HCT116 (cell line): ENCODE data around the gene CBFA2T2. TPM values are rescaled to one million over a fixed set of nuclear protein-coding genes. Genes with fewer than 3 reads are reported as not detected.

Experiments
- ATAC-seq: fragments of 200-7000 bp; cut with Tn5 transposase; 2 replicates; pipeline ENCODE4 v1.9.1; 2020; ENCODE audit warnings: mild to moderate bottlenecking, moderate library complexity
- BruUV-seq: library from RNA; stranded (reverse); fragments of 400-500 nt; replicated peaks from 2 replicates; lab custom pipeline; 2021; lab: Mats Ljungman, UMichigan
- CTCF ChIA-PET: fragments of 300-600 bp; sonication (Branson Sonifier 250); formaldehyde crosslinking; loops from one replicate; lab custom pipeline; 2021; ENCODE audit warnings: antibody characterized with exemption; lab: Charles Lee
- POLR2A ChIA-PET: fragments of 300-600, 350-600 bp; sonication (Branson Sonifier 250); formaldehyde crosslinking; loops from one replicate; lab custom pipeline; 2021; ENCODE audit warnings: antibody characterized with exemption; lab: Charles Lee
- RAD21 ChIA-PET, 2 experiments: fragments of 300-600 bp; sonication (Branson Sonifier 250); formaldehyde crosslinking; loops; one replicate each; lab custom pipeline; 2023; ENCODE audit warnings: low total read pairs in 2 of 2; ENCODE audit not compliant: uncharacterized antibody in 2 of 2, unreplicated experiment in 2 of 2, low non-redundant PET in 1 of 2; lab: Charles Lee
- DNase-seq: peaks from one replicate; pipeline ENCODE4 v3.0.0-alpha.2; 2010; ENCODE audit warnings: low read depth, low spot score
- H2AFZ ChIP-seq: fragments of 200-600 bp; shearing (Covaris generic), sonication (generic); 2 replicates; pipeline ENCODE4 v1.6.1; 2017; ENCODE audit warnings: low read depth, mixed run types, mixed read lengths, antibody characterized with exemption, low read length; ENCODE audit not compliant: poor library complexity, severe bottlenecking
- H3K27ac ChIP-seq: 2 replicates; pipeline ENCODE4 v1.5.1; 2012; ENCODE audit warnings: low read depth, low read length
- H3K27me3 ChIP-seq: fragments of 200-600 bp; sonication (generic); 2 replicates; pipeline ENCODE4 v1.6.1; 2016; ENCODE audit warnings: mixed run types, low read length, mixed read lengths; ENCODE audit not compliant: insufficient read depth
- H3K36me3 ChIP-seq, 2 experiments: fragments of 200-500 bp in 1 of 2; fragments of 200-600 bp in 1 of 2; sonication (Bioruptor generic) in 1 of 2; sonication (generic) in 1 of 2; 2 replicates each; pipeline versions ENCODE4 v1.5.1 to v1.6.1; 2014 to 2016; ENCODE audit warnings: low read length in 2 of 2, inconsistent platforms in 1 of 2, mixed read lengths in 1 of 2, mixed run types in 1 of 2; ENCODE audit not compliant: insufficient read depth in 2 of 2, control insufficient read depth in 1 of 2
- H3K4me1 ChIP-seq, 2 experiments: fragments of 200-600 bp in 1 of 2; sonication (generic) in 1 of 2; 2 replicates each; pipeline versions ENCODE4 v1.5.1 to v1.6.1; 2012 to 2017; ENCODE audit warnings: low read length in 2 of 2, inconsistent platforms in 1 of 2, mild to moderate bottlenecking in 1 of 2, mixed read lengths in 1 of 2, mixed run types in 1 of 2, moderate library complexity in 1 of 2; ENCODE audit not compliant: insufficient read depth in 2 of 2, control insufficient read depth in 1 of 2
- H3K4me2 ChIP-seq: fragments of 200-600 bp; sonication (generic); 2 replicates; pipeline ENCODE4 v1.6.1; 2017; ENCODE audit warnings: mixed run types, low read length, mixed read lengths
- H3K4me3 ChIP-seq, 2 experiments: fragments of 200-600 bp in 1 of 2; sonication (generic) in 1 of 2; replicated peaks in 1 of 2; 2 replicates each; pipeline ENCODE4 v1.5.1; 2011 to 2016; ENCODE audit warnings: low read length in 2 of 2, control low read depth in 1 of 2, low read depth in 1 of 2, mild to moderate bottlenecking in 1 of 2, mixed read lengths in 1 of 2, mixed run types in 1 of 2
- H3K79me2 ChIP-seq: fragments of 200-600 bp; sonication (generic); 2 replicates; pipeline ENCODE4 v1.6.1; 2017; ENCODE audit warnings: mild to moderate bottlenecking, mixed run types, low read length, moderate library complexity, mixed read lengths; ENCODE audit not compliant: insufficient read depth
- H3K9ac ChIP-seq: fragments of 200-600 bp; sonication (generic); 2 replicates; pipeline ENCODE4 v1.6.1; 2016; ENCODE audit warnings: low read length, mixed read lengths
- H3K9me2 ChIP-seq: fragments of 200-600 bp; sonication (generic), shearing (Covaris generic); 2 replicates; pipeline ENCODE4 v1.6.1; 2017; ENCODE audit warnings: mixed run types, mild to moderate bottlenecking, moderate library complexity; ENCODE audit not compliant: insufficient read depth
- H3K9me3 ChIP-seq, 2 experiments: fragments of 200-500 bp in 1 of 2; fragments of 200-600 bp in 1 of 2; sonication (Bioruptor generic) in 1 of 2; sonication (generic) in 1 of 2; 2 replicates each; pipeline ENCODE4 v1.6.1; 2014 to 2017; ENCODE audit warnings: low read length in 2 of 2, mixed read lengths in 2 of 2, inconsistent platforms in 1 of 2, low read depth in 1 of 2, mild to moderate bottlenecking in 1 of 2, mixed run types in 1 of 2, moderate library complexity in 1 of 2; ENCODE audit not compliant: control insufficient read depth in 1 of 2, insufficient read depth in 1 of 2
- H4K20me1 ChIP-seq: fragments of 200-600 bp; sonication (generic), shearing (Covaris generic); 2 replicates; pipeline ENCODE4 v1.6.1; 2017; ENCODE audit warnings: mixed run types, mild to moderate bottlenecking, moderate library complexity; ENCODE audit not compliant: insufficient read depth
- CBX3 ChIP-seq: IDR thresholded peaks from 2 replicates; pipeline ENCODE4 v1.6.1; 2012; ENCODE audit warnings: low read depth
- CTCF ChIP-seq, 3 experiments: fragments of 200-600 bp in 1 of 3; sonication (generic) in 1 of 3; IDR thresholded peaks in 2 of 3; conservative IDR thresholded peaks in 1 of 3; 2 replicates each; pipeline ENCODE4 v1.5.1; 2012 to 2017; ENCODE audit warnings: low read depth in 2 of 3, low read length in 2 of 3, antibody characterized with exemption in 1 of 3, borderline replicate concordance in 1 of 3, control low read depth in 1 of 3, mild to moderate bottlenecking in 1 of 3, mixed read lengths in 1 of 3, mixed run types in 1 of 3, moderate library complexity in 1 of 3; ENCODE audit not compliant: insufficient read depth in 1 of 3
- EGR1 ChIP-seq: IDR thresholded peaks from 2 replicates; pipeline ENCODE4 v1.6.1; 2012; ENCODE audit warnings: low read depth
- ELF1 ChIP-seq: IDR thresholded peaks from 2 replicates; pipeline ENCODE4 v1.6.1; 2012; ENCODE audit warnings: low read depth, borderline replicate concordance
- EZH2phosphoT487 ChIP-seq: fragments of 200-600 bp; IDR thresholded peaks from 2 replicates; pipeline ENCODE4 v1.6.1; 2018; ENCODE audit warnings: antibody characterized with exemption, borderline replicate concordance
- FOSL1 ChIP-seq: IDR thresholded peaks from 2 replicates; pipeline ENCODE4 v1.6.1; 2012; ENCODE audit warnings: low read depth
- JUND ChIP-seq: IDR thresholded peaks from 2 replicates; pipeline ENCODE4 v1.6.1; 2012
- MAX ChIP-seq: IDR thresholded peaks from 2 replicates; pipeline ENCODE4 v1.6.1; 2012
- POLR2A ChIP-seq: IDR thresholded peaks from 2 replicates; pipeline ENCODE4 v1.7.0; 2011; ENCODE audit warnings: borderline replicate concordance; ENCODE audit not compliant: insufficient read depth, insufficient read length; ENCODE audit errors: extremely low read depth
- POLR2AphosphoS5 ChIP-seq: IDR thresholded peaks from 2 replicates; pipeline ENCODE4 v1.6.1; 2011; ENCODE audit warnings: mild to moderate bottlenecking, low read depth, low read length, moderate library complexity
- RAD21 ChIP-seq: IDR thresholded peaks from 2 replicates; pipeline ENCODE4 v1.6.1; 2012; ENCODE audit warnings: low read depth, mild to moderate bottlenecking
- REST ChIP-seq: IDR thresholded peaks from 2 replicates; pipeline ENCODE4 v1.6.1; 2012; ENCODE audit warnings: low read depth
- SIN3A ChIP-seq: IDR thresholded peaks from 2 replicates; pipeline ENCODE4 v1.6.1; 2012; ENCODE audit warnings: low read depth
- TCF7L2 ChIP-seq: IDR thresholded peaks from 2 replicates; pipeline ENCODE4 v1.7.0; 2011; ENCODE audit warnings: borderline replicate concordance, inconsistent platforms; ENCODE audit not compliant: insufficient read depth, insufficient read length; ENCODE audit errors: extremely low read depth
- YY1 ChIP-seq: IDR thresholded peaks from 2 replicates; pipeline ENCODE4 v1.6.1; 2011; ENCODE audit warnings: low read length, low read depth, moderate library complexity, mild to moderate bottlenecking; ENCODE audit not compliant: insufficient replicate concordance; ENCODE audit errors: extremely low read depth
- ZFX ChIP-seq: fragments of 450-650 bp; IDR thresholded peaks from 2 replicates; pipeline ENCODE4 v1.6.1; 2017
- intact Hi-C: fragments of 100-400 bp; cut with micrococcal nuclease; formaldehyde crosslinking; loops from 2 replicates; pipeline ENCODE4 v1.10.0; 2022
- total RNA-seq: library from RNA; stranded (reverse); gene quantifications from one replicate; pipeline ENCODE4 v1.2.1, GENCODE V29; 2021; ENCODE audit not compliant: unreplicated experiment

Gene CBFA2T2
- total RNA-seq, 1 experiment from 2014 or later: 8.0 TPM

- H3K27me3 ChIP-seq: no peaks in the 10 kb centered on the region
- no peak overlapping the region for H3K4me3 ChIP-seq
- no peaks in the 10 kb centered on the region for H3K9me2 ChIP-seq
- ChIA-PET RAD21 (no interaction called here), CTCF (no interaction called here), POLR2A (no interaction called here)
- H3K9me3 ChIP-seq: no peaks in the 10 kb centered on the region
- H3K27ac ChIP-seq: no peak overlapping the region
- intact Hi-C loops: no loop called here
- peaks cover 9 to 22% of the 10 kb centered on the region in 2 experiments for H3K4me1 ChIP-seq
- no peak overlapping the region for H3K4me2 ChIP-seq
- no peak for DNase-seq
- BruUV-seq: no TSS peak
- TF ChIP-seq REST (no peak), CTCF (IDR thresholded peaks at IDR 0.05 in 2 of 3, conservative IDR thresholded peaks at IDR 0.05 in 1 of 3; ENCODE audit: borderline replicate concordance in 1 of 3, insufficient read depth in 1 of 3, low read depth in 2 of 3, low read length in 2 of 3) (no peak), ZFX (no peak), FOSL1 (no peak), TCF7L2 (no peak), CBX3 (no peak), SIN3A (no peak), JUND (no peak), EZH2phosphoT487 (no peak), POLR2A (no peak), EGR1 (no peak), ELF1 (no peak), YY1 (no peak), RAD21 (no peak), MAX (no peak), POLR2AphosphoS5 (no peak)
- no peaks in the 10 kb centered on the region for H4K20me1 ChIP-seq
- no peak overlapping the region for H2AFZ ChIP-seq
- no peak overlapping the region for H3K9ac ChIP-seq
- peaks cover 6% of the 10 kb centered on the region; the same call in 1 of the 2 replicates for H3K79me2 ChIP-seq
- H3K36me3 ChIP-seq: peaks cover 0 to 3% of the 10 kb centered on the region in 2 experiments; a peak in 1 of 4 replicates
- no peak for ATAC-seq
These were observed 170.3 kb downstream of the CBFA2T2 start for GRCh38 chr20:33660035-33660684.
